NCI-H460 (cell line): ENCODE data around the gene DLEC1. TPM values are rescaled to one million over a fixed set of nuclear protein-coding genes. Genes with fewer than 3 reads are reported as not detected.
A peak's percentile ranks its signal among the peaks of the same experiment; 100 is the strongest.
"Not testable (repeated sequence)": the region's sequence is repeated elsewhere in the genome, so short reads cannot be mapped to it uniquely, and the experiment has no call there.

ENCODE experiments used
- DNase-seq: peaks from one replicate; pipeline ENCODE4 v3.0.0-alpha.2; 2016; ENCODE audit warnings: low read depth; ENCODE audit errors: extremely low read depth
- total RNA-seq: library from RNA; depleted of rRNA; stranded (reverse); fragments of >200 nt; shearing (Covaris generic); gene quantifications from 2 replicates; pipeline ENCODE4 v1.2.3, GENCODE V29; 2014

The DLEC1 gene
- total RNA-seq, 1 experiment from 2014 or later, result 0.10 TPM

DNA sequence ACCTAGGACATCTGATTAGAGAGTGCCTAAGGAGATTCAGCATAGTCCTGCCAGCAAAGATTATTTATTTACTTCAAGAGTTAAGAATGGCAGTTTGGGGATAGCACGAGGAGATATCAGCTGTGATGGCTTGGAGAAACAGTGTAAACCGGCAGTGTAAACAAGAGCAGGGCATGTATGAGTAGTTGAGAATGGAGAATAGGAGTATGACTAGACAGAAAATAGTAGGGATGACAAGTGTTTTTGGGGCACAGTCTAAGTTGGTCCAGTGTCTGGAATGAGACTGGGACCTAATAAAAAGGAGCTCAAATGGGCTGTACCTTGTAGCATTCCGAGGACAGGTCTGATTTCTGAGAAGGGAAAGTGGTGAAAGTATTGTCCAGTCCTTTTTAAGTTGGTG is 38.1 kb downstream of the DLEC1 start:
- DNase-seq, result not testable (repeated sequence)

- not testable (repeated sequence) for DNase-seq
Observed at GRCh38 chr3:38082296-38082695, 43.3 kb downstream of the DLEC1 start.

DNA sequence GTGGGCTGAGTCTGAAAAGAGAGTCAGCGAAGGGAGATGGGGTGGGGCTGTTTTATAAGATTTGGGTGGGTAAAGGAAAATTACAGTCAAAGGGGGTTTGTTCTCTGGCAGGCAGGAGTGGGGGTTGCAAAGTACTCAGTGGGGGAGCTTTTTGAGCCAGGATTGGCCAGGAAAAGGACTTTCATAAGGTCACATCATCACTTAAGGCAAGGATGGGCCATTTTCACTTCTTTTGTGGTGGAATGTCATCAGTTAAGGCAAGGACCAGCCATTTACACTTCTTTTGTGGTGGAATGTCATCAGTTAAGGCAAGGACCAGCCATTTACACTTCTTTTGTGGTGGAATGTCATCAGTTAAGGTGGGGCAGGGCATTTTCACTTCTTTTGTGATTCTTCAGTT is 44.2 kb downstream of the DLEC1 start:
- not testable (repeated sequence) for DNase-seq

GRCh38 chr3:38083871-38084333 is 44.9 kb downstream of the DLEC1 start:
- no peak for DNase-seq

DNA sequence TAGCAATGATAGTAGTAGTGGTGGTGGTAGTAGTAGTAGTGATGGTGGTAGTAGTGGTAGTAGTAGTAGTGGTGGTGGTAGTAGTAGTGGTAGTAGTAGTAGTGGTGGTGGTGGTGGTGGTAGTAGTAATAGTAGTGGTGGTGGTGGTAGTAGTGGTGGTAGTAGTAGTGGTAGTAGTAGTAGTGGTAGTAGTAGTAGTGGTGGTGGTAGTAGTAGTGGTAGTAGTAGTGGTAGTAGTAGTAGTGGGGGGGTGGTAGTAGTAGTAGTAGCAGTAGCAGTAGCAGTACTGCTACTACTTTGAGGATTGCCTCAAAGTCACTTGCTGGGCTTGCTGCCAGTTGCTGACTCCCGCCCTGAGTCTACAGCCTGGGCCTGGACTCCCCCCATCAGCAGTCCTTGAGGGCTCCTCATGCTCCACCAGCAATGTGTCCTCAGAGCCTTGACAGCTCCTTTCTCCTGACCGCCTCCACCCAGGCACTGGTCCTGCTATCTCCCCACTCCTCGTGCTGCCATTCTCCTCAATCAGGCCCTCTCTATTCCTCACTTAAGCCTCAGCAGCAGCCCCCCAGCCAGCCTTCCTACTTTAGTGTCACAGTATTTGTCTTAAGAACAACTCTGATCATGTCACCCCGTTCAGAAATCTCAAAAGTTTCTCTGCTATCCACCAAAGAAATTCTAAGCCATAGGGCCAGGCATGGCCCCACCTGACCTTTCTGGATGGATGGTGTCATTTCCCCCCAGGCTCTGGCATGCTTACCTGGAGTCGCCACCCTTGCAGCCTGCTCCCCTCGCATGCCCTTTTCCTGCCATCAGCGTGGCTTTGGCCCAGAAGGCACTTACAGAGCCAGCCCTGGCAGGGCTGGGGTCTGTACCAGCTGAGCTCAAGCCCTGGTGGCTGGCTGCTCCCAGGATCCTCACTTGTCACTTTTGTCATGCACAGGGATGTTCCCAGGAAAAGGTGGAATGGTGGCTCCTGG is 45.6 kb downstream of the DLEC1 start:
- peak; percentile 6 for DNase-seq

DNA sequence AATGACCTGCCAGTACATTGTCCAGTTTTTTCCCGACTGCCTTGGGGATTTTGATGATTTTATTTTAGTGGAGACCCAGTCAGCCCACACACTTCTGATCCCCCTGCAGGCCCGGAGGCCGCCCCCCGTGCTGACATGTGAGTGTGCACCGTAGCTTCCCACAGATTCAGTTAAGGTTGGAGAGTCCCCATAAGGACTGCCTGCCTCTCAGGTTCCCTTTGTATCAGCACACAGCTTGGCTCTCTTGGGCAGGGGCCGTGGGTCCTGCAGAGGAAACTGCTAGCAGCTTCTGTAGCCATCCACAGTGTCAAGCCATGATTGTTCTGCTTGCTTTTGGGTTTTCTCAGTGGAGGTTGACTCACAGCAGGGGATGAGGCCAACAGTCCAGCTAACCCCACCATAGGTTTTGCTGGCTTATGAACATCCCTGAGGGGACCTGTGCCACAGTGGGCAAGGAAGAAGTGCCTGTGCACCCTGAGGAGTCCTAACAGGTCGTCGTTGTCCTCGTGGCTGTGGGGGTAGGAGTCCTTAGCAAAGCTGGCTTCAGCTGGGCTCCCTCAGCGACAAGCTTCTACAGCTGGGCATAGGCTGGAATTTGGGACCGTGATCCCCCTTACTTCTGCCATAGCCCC is 46.4 kb downstream of the DLEC1 start:
- DNase-seq, result no peak

- no peak for DNase-seq
Observed at GRCh38 chr3:38085943-38086324, 46.9 kb downstream of the DLEC1 start.

- no peak for DNase-seq
Observed at GRCh38 chr3:38086496-38086895, 47.5 kb downstream of the DLEC1 start.

DNA sequence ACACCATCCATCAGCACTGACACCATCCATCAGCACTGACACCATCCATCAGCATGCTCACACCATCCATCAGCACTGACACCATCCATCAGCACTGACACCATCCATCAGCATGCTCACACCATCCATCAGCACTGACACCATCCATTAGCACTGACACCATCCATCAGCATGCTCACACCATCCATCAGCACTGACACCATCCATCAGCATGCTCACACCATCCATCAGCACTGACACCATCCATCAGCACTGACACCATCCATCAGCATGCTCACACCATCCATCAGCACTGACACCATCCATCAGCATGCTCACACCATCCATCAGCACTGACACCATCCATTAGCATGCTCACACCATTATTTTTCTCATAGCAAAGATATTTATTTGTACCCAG is 48.3 kb downstream of the DLEC1 start:
- DNase-seq, result not testable (repeated sequence)

GRCh38 chr3:38088126-38089078 is 49.4 kb downstream of the DLEC1 start:
- DNase-seq, result no peak

- no peak for DNase-seq
Observed at GRCh38 chr3:38089163-38089562, 50.2 kb downstream of the DLEC1 start.

GRCh38 chr3:38090453-38090852 is 51.4 kb downstream of the DLEC1 start:
- no peak for DNase-seq

DNA sequence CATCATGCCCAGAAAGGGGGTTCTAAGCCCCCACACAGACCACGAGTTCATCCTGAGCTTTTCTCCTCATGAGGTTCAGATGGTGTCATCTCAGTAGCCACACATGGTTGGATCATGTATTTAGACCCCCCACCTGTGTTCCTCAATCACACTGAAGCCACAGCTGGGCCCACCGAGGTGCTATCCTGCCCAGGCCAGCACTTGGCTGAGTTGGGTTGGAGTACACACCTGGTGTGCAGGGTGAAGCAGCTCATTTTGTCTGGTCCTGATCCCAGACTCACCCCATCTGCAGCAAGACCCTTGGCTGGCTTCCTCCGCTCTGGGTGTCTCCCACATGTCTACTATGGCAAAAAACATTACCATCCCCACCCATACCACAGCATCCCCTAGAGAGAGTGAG is 56.0 kb downstream of the DLEC1 start:
- DNase-seq, result no peak

GRCh38 chr3:38095669-38096483 is 56.9 kb downstream of the DLEC1 start:
- DNase-seq, result no peak

- no peak for DNase-seq
Observed at GRCh38 chr3:38097446-38098375, 58.7 kb downstream of the DLEC1 start.

GRCh38 chr3:38098376-38098723 is 59.3 kb downstream of the DLEC1 start:
- DNase-seq, result no peak

GRCh38 chr3:38099518-38099917 is 60.5 kb downstream of the DLEC1 start:
- DNase-seq, result no peak

DNA sequence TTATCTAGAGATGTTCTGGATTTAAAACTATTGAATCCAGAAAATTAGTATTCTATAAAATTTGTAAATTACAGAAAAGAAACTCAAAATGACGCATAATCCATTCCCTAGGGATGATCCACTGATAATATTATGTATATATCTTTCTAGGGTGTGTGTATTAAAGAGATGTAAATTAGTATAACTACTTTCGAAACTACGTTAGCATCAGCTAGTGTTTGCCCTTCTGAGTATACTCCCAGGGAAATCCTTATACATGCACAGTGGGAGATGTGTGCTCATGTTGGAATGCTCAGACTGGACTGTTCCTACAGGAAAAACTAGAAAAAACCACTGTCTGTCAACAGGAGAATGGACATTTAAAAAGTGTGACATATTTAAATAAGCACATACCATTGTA is 61.5 kb downstream of the DLEC1 start:
- DNase-seq, result no peak
